Measurements from ENCODE around the gene GRIA4. TPM values are rescaled to one million over a fixed set of nuclear protein-coding genes. Genes with fewer than 3 reads are reported as not detected.

The GRIA4 gene
- total and polyA plus RNA-seq, 11 donors = 0.45 TPM; not detected in 10

GRCh38 chr11:105911454-105911853 is 301.6 kb downstream of the GRIA4 start:
- Histone ChIP-seq H3K4me3 (no peak overlapping the region), H3K27me3 (no peaks in the 10 kb centered on the region), H3K27ac (no peak overlapping the region), H3K4me1 (no peaks in the 10 kb centered on the region), H3K9me3 (no peaks in the 10 kb centered on the region), H3K36me3 (no peaks in the 10 kb centered on the region)
- WGBS, 4 donors = 94 to 96% (median 95%) methylated on average over 1 of the region's 1 CpG
- no peak for ATAC-seq
- intact Hi-C loops (cut with DNase I) = no loop called here
- TF ChIP-seq, protein P1, sequence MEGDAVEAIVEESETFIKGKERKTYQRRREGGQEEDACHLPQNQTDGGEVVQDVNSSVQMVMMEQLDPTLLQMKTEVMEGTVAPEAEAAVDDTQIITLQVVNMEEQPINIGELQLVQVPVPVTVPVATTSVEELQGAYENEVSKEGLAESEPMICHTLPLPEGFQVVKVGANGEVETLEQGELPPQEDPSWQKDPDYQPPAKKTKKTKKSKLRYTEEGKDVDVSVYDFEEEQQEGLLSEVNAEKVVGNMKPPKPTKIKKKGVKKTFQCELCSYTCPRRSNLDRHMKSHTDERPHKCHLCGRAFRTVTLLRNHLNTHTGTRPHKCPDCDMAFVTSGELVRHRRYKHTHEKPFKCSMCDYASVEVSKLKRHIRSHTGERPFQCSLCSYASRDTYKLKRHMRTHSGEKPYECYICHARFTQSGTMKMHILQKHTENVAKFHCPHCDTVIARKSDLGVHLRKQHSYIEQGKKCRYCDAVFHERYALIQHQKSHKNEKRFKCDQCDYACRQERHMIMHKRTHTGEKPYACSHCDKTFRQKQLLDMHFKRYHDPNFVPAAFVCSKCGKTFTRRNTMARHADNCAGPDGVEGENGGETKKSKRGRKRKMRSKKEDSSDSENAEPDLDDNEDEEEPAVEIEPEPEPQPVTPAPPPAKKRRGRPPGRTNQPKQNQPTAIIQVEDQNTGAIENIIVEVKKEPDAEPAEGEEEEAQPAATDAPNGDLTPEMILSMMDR (IDR thresholded peaks at IDR 0.05) = no peak
- TF ChIP-seq POLR2A (IDR thresholded peaks at IDR 0.05) = no peak
- no peak for DNase-seq

- DNase-seq (no peak), ATAC-seq (no peak)
- Histone ChIP-seq H3K27me3 (no peaks in the 10 kb centered on the region), H3K36me3 (no peaks in the 10 kb centered on the region), H3K4me1 (no peaks in the 10 kb centered on the region), H3K27ac (no peak overlapping the region), H3K4me3 (no peak overlapping the region), H3K9me3 (no peaks in the 10 kb centered on the region)
- WGBS, 4 donors = 75 to 80% (median 80%) methylated on average over 2 of the region's 2 CpGs
- intact Hi-C loops (cut with DNase I) = no loop called here
- TF ChIP-seq, protein P1 (IDR thresholded peaks at IDR 0.05) = no peak
- TF ChIP-seq POLR2A (IDR thresholded peaks at IDR 0.05) = no peak
These were observed 302.8 kb downstream of the GRIA4 start for GRCh38 chr11:105912666-105913065.

GRCh38 chr11:105915021-105915420 is 305.1 kb downstream of the GRIA4 start:
- no peaks in the 10 kb centered on the region for H3K36me3 ChIP-seq
- no peaks in the 10 kb centered on the region for H3K4me1 ChIP-seq
- no peaks in the 10 kb centered on the region for H3K27me3 ChIP-seq
- no peak for TF ChIP-seq POLR2A (IDR thresholded peaks at IDR 0.05)
- TF ChIP-seq, protein P1 (IDR thresholded peaks at IDR 0.05) = no peak
- H3K27ac ChIP-seq = no peak overlapping the region
- 66 to 72% (median 67%) methylated on average over 4 of the region's 4 CpGs for WGBS, 4 donors
- no peak overlapping the region for H3K4me3 ChIP-seq
- ATAC-seq (no peak), DNase-seq (no peak)
- intact Hi-C loops (cut with DNase I) = no loop called here
- H3K9me3 ChIP-seq = no peaks in the 10 kb centered on the region

DNA sequence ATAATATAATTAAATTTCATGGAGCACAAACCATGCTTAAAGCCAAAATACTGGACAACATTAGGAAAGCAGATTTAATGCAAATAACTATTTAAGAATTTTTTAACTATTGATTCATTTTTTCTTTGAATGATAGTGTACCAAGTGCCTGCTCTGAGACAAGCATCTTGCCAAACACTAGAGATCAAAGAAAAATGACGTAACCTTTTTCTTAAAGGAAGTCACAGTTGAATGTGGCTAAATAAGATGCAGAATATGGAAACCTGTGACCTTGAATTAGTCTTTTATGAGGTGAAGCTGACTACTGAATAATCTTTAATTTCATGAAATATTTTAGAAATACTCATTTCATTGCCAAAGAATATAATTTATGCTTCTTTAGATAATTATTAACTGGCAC is 308.2 kb downstream of the GRIA4 start:
- WGBS, 4 donors = 66 to 81% (median 77%) methylated on average over 1 of the region's 1 CpG
- ATAC-seq = no peak
- no peaks in the 10 kb centered on the region for H3K36me3 ChIP-seq

More for the DNA sequence above, 308.2 kb downstream of the GRIA4 start:
- intact Hi-C loops (cut with DNase I) = no loop called here
- Histone ChIP-seq H3K27ac (no peak overlapping the region), H3K4me1 (no peaks in the 10 kb centered on the region), H3K27me3 (no peaks in the 10 kb centered on the region), H3K9me3 (no peaks in the 10 kb centered on the region), H3K4me3 (no peak overlapping the region)
- DNase-seq = no peak
- TF ChIP-seq POLR2A (IDR thresholded peaks at IDR 0.05) = no peak
- TF ChIP-seq, protein P1 (IDR thresholded peaks at IDR 0.05) = no peak

All from heart left ventricle (tissue), 16 donors.